SIG-M5 treated with dmso at 0.1 percent for 504 hours (cell line): ENCODE data around the gene ATF1.

Experiments
- DNase-seq: peaks from one replicate; lab custom pipeline; 2025; ENCODE audit not compliant: unreplicated experiment; lab: John Stamatoyannopoulos, UW

The ATF1 gene

GRCh38 chr12:50763639-50764285, at the start of gene ATF1:
TSS of gene ATF1 (plus strand) at chr12:50764101. CDS start at chr12:50780146, 16,045 bp downstream.
- peak; percentile 93 for DNase-seq

GRCh38 chr12:50715174-50715573, 48.7 kb upstream of the ATF1 start:
- DNase-seq = no peak

- no peak for DNase-seq
Observed at GRCh38 chr12:50718760-50719159, 45.1 kb upstream of the ATF1 start.

GRCh38 chr12:50720085-50720484, 43.8 kb upstream of the ATF1 start:
- no peak for DNase-seq

- no peak for DNase-seq
Observed at GRCh38 chr12:50720501-50720900, 43.4 kb upstream of the ATF1 start.

- no peak for DNase-seq
Observed at GRCh38 chr12:50723865-50724264, 40.0 kb upstream of the ATF1 start.

GRCh38 chr12:50725011-50725942, 38.6 kb upstream of the ATF1 start:
- no peak for DNase-seq

GRCh38 chr12:50727466-50727865, 36.4 kb upstream of the ATF1 start:
- no peak for DNase-seq

GRCh38 chr12:50728417-50728816, 35.5 kb upstream of the ATF1 start:
- DNase-seq = no peak

- no peak for DNase-seq
Observed at GRCh38 chr12:50728841-50729240, 35.1 kb upstream of the ATF1 start.

GRCh38 chr12:50732591-50732990, 31.3 kb upstream of the ATF1 start:
- no peak for DNase-seq

- no peak for DNase-seq
Observed at GRCh38 chr12:50733706-50734105, 30.2 kb upstream of the ATF1 start.

- DNase-seq = peak; percentile 48
Observed at GRCh38 chr12:50734409-50735263, 29.3 kb upstream of the ATF1 start.

GRCh38 chr12:50739611-50740010, 24.3 kb upstream of the ATF1 start:
- DNase-seq = no peak

- no peak for DNase-seq
Observed at GRCh38 chr12:50740307-50740706, 23.6 kb upstream of the ATF1 start.

- DNase-seq = no peak
Observed at GRCh38 chr12:50742776-50743175, 21.1 kb upstream of the ATF1 start.

GRCh38 chr12:50745861-50746260, 18.0 kb upstream of the ATF1 start:
- DNase-seq = no peak

GRCh38 chr12:50746431-50746830, 17.5 kb upstream of the ATF1 start:
- DNase-seq = no peak

GRCh38 chr12:50747817-50748216, 16.1 kb upstream of the ATF1 start:
- no peak for DNase-seq

GRCh38 chr12:50749459-50749882, 14.4 kb upstream of the ATF1 start:
- DNase-seq = no peak

GRCh38 chr12:50750366-50750765, 13.5 kb upstream of the ATF1 start:
- DNase-seq = no peak
